Activated CD8-positive, alpha-beta memory T cell treated with anti-CD3 and anti-CD28 coated beads for 36 hours (primary cell): ENCODE measurements around the gene KCNH8. TPM values are rescaled to one million over a fixed set of nuclear protein-coding genes. Genes with fewer than 3 reads are reported as not detected.

Experiments
- CTCF ChIA-PET: fragments of 350-600 bp; sonication (Branson Sonifier 250); formaldehyde crosslinking; loops from one replicate; lab custom pipeline; 2021; ENCODE audit warnings: antibody characterized with exemption; lab: Charles Lee
- POLR2A ChIA-PET: fragments of 350-600 bp; sonication (Branson Sonifier 250); formaldehyde crosslinking; loops from one replicate; lab custom pipeline; 2021; ENCODE audit warnings: antibody characterized with exemption; lab: Charles Lee
- total RNA-seq, 2 experiments: library from RNA; stranded (reverse); gene quantifications; one replicate each; pipeline ENCODE4 v1.2.3, GENCODE V29; 2021

KCNH8 gene
- total RNA-seq, 2 experiments from 2014 or later: not detected

DNA sequence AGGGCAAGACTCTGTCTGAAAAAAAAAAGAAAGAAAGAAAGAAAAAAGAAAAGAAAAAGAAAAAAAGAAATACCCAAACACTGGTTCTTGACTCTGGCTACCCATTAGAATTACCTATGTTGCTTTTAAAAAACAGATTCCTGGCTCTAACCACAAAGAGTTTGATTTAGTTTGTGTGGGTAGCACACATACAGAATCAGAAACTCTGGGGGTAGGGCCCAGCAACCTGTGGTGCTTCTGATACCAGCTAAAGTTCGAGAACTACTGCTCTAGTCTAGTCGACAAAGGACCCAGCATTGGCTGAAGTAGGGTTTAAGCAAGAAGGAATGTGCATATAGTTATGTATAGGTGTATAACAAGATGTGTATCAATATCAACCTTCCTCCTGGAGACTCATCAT is 393.0 kb downstream of the KCNH8 start:
- POLR2A ChIA-PET: no interaction called here
- CTCF ChIA-PET: no interaction called here

DNA sequence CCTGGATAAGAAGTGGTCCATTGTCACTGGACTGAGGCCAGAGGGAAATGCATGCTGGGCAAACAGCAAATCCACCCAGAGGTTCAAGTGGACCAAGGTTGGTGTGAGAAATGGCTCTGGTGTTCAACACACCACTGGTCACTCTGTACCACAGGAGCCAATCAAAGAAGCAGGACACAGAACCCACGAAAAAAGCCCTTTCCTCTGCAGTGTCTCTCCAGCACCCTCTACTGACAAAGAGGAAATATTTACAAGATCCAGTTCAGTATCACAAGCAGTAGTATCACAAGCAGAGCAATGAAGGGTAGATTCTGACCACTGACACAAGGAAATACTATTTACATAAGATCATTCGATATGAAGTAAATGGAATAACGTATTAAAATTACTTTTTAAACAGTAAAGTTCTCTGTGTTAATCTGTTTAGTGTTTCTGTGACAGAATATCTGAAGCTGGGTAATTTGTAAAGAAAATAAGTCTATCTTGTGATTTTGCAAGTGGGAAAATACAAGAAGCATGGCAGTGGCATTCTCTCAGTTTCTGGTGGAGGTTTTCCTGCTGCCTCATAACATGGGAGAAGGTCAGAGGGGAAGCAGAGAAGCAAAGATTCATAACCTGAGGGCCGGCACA is 395.0 kb downstream of the KCNH8 start:
- ChIA-PET CTCF (no interaction called here), POLR2A (no interaction called here)

- CTCF ChIA-PET: no interaction called here
- POLR2A ChIA-PET: no interaction called here
Observed at GRCh38 chr3:19547665-19548464, 399.6 kb downstream of the KCNH8 start.

GRCh38 chr3:19559724-19560442 is 411.6 kb downstream of the KCNH8 start:
- POLR2A ChIA-PET: no interaction called here

GRCh38 chr3:19573644-19574043 is 425.3 kb downstream of the KCNH8 start:
- ChIA-PET POLR2A (no interaction called here), CTCF (no interaction called here)

More at GRCh38 chr3:19559724-19560442, 411.6 kb downstream of the KCNH8 start:
- CTCF ChIA-PET: no interaction called here

DNA sequence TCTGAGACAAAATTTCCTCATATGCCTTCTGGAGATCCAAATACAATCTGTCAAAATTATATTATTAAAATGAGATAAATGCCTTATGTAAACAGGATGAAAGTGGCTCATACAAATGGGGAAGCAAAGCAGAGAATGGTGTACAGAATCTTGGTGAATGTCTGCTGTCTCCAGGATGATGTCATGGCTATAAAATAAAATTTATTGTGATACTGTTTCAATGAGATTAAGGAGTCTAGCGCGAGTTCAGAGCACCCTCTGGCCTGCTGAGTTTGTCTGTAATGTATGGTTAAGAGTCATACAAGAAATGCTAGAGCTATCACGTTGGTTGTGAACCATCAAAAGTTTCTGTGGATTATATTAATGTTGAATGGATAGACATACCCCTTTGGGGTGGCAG is 426.0 kb downstream of the KCNH8 start:
- POLR2A ChIA-PET: no interaction called here
- CTCF ChIA-PET: no interaction called here

DNA sequence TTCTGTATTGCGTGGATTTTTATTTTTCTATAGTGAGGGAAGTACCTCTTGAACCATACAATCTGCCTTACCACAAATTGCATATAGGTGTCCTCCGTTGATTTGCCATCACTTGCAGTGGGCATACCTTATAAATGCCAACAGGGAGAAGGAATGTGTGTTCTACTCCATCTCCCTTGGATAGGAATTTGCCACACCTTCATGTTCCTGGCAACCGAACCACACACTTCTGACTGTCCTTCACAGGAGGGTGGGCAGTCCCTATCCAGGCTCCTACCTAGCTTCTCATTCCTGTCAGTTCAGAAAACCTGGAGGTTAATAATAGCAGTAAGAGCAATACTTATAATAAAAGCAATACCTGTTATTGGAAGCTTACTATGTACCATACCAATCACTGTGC is 428.0 kb downstream of the KCNH8 start:
- ChIA-PET CTCF (no interaction called here), POLR2A (no interaction called here)
